GM13977 (cell line): Measurements from ENCODE around the gene MAML3.

Source experiments
- DNase-seq: peaks from one replicate; pipeline ENCODE4 v3.0.0; 2012; ENCODE audit warnings: low spot score
- CTCF ChIP-seq: IDR thresholded peaks from 2 replicates; pipeline ENCODE4 v1.5.1; 2012; ENCODE audit warnings: mild to moderate bottlenecking, control low read depth; ENCODE audit not compliant: insufficient read depth; ENCODE audit errors: extremely low read depth, missing control alignments
- in situ Hi-C: fragments of 300-500 bp; cut with MboI; formaldehyde crosslinking; loops from one replicate; pipeline ENCODE4 v1.12.0; 2022; ENCODE audit warnings: low sequenced_read_pairs, low pct_unique_long_range_greater_than_20kb, mixed read lengths, inconsistent platforms; ENCODE audit not compliant: unreplicated experiment

MAML3 gene

GRCh38 chr4:140069066-140069465, 84.9 kb downstream of the MAML3 start:
- TF ChIP-seq CTCF, result no peak
- in situ Hi-C loops, result no loop called here
- no peak for DNase-seq

- no peak for DNase-seq
- no peak for TF ChIP-seq CTCF
- in situ Hi-C loops, result no loop called here
Observed at GRCh38 chr4:140068271-140068670, 85.7 kb downstream of the MAML3 start.

GRCh38 chr4:140066031-140066930, 87.7 kb downstream of the MAML3 start:
- in situ Hi-C loops, result no loop called here
- no peak for DNase-seq
- TF ChIP-seq CTCF, result no peak

- DNase-seq, result no peak
- in situ Hi-C loops, result no loop called here
- no peak for TF ChIP-seq CTCF
Observed at GRCh38 chr4:140065393-140065792, 88.6 kb downstream of the MAML3 start.

- in situ Hi-C loops, result no loop called here
- DNase-seq, result no peak
- no peak for TF ChIP-seq CTCF
Observed at GRCh38 chr4:140061659-140062289, 92.2 kb downstream of the MAML3 start.

GRCh38 chr4:140061194-140061593, 92.8 kb downstream of the MAML3 start:
- in situ Hi-C loops, result no loop called here
- DNase-seq, result no peak
- TF ChIP-seq CTCF, result no peak
